Activated T-cell treated with anti-CD3 and anti-CD28 coated beads, Interleukin-2, amount 50 U/mL, for 48 hours (primary cell): ENCODE results near the gene PRDM4.

Experiments used
- DNase-seq, 2 experiments: peaks; one replicate each; pipeline ENCODE4 v3.0.0-alpha.2; 2020

PRDM4 gene

DNA sequence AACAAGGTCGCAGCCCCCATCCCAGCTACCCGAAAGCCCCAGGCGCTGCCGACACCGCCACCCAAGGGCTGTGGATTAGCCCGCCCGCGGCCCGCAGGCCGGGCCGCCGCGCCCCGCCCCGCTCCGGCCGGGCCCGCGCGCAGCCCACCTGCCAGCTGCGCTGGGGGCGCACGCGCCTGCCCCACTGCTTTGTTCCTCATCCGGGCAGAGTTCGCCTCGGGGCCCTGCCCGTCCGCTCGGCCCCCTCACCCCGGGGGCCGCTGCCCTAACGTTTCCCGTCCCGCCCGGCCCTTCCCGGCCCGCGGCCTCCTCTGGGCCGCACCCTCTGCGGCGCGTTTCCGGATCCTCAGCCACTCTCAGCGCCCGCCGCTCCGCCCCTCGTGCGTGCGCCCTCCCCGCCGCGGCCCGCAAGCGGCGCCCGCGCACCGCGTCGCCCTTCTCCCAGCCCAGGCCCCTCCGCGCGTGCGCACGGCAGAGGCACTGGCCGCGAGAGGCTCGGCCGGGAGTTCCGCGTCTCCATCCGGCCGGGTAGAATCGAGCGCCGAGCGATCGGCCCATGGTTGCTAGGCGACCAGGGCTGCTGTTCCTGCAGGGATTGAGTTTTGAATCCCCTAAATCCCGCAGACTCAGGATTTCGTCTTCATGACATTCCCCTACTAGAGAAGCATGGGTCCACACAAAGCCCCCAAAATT is at the start of gene PRDM4:
TSS of gene PRDM4 (minus strand) at position 329 of the 693 bp plus-strand sequence. CDS start 622 bp downstream, outside the sequence.
- peak; percentile 90 to 93 for DNase-seq

- DNase-seq, result no peak
Measured at GRCh38 chr12:107807471-107808150, 46.7 kb upstream of the PRDM4 start.

DNA sequence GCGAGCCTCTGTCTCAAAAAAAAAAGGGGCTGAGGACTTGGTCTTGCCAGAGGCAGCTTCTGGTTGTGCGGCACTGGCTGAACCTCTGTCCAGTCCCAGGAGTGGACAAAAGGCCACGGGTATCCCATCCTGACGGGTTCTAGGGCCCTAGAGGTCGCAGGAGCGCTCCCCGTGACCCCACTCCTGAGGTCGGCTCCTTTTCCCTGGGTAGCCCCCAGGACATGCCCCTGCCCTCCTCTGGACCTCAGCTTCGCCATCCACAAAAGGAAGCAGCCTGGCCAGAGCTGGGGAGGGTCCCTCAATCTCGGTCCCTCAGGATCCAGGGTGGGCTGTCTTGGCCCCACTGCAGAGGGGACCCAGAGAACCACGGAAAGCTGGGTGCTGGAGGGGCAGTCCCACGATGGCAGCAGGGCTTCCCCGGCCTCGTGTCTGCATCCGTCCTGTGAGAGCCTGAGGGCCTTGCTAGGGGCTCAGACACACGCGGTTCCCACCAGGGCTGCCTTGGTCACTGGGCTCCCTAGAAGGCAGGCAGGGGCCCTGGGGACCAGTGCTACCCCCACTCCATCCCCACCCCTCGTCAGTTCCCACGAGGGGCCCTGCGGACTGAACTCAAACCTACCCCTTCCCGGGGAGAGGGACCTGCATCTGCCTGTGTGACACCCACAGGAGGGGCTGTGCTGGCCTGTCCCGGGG is 44.7 kb upstream of the PRDM4 start:
- no peak for DNase-seq

DNA sequence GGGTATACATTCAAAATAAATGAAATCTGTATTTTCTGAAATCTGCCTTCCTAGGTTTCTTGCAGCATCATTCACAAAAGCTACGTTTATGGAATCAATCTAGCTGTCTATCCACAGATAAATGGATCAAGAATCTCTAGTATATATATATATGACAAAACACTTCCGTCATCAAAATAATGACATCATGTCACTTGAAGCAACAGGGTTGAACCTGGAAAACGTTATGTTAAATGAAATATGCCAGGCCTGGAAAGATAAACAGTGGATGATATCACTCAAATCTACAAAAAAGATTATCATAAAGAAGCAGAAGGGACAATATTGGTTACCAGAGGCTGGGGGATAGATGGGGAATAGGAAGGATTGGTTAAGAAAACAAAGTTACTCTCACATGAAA is 42.2 kb upstream of the PRDM4 start:
- no peak for DNase-seq

DNA sequence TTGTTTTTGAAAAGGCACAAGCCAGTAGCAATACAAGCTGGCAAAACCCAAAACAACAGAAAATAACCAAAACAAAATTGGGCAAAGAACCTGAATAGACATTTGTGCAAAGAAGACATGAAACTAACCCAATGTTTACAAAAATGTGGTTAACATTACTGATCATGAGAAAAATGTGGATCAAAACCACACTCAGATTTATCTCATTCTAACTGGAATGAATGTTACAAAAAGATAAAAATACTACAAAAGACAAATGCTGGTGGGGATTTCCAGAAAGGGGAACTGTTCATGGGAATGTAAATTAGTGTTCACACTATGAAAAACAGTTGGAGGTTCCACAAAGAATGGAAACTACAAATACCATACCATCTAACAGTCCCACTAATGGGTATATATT is 40.2 kb upstream of the PRDM4 start:
- DNase-seq, result no peak

DNA sequence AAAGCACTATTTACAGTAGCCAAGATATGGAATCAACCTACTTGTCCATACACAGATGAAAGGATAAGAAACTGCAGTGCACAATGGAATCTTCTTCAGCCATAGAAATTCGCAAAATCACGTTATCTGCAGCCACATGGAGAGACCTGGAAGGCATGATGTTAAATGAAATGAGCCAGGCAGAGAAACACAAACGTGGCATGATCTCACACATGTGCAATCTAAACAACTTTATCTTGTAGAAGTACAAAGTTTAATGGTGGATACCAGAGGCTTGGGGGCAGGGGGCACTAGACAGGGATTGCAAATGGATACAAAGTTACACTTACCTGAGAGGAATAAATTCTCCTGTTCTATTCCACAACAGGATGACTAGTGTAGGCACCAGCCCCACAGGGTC is 37.6 kb upstream of the PRDM4 start:
- DNase-seq, result no peak

- no peak for DNase-seq
Measured at GRCh38 chr12:107794451-107794850, 33.5 kb upstream of the PRDM4 start.

GRCh38 chr12:107791465-107792089 is 30.6 kb upstream of the PRDM4 start:
- DNase-seq, result no peak

DNA sequence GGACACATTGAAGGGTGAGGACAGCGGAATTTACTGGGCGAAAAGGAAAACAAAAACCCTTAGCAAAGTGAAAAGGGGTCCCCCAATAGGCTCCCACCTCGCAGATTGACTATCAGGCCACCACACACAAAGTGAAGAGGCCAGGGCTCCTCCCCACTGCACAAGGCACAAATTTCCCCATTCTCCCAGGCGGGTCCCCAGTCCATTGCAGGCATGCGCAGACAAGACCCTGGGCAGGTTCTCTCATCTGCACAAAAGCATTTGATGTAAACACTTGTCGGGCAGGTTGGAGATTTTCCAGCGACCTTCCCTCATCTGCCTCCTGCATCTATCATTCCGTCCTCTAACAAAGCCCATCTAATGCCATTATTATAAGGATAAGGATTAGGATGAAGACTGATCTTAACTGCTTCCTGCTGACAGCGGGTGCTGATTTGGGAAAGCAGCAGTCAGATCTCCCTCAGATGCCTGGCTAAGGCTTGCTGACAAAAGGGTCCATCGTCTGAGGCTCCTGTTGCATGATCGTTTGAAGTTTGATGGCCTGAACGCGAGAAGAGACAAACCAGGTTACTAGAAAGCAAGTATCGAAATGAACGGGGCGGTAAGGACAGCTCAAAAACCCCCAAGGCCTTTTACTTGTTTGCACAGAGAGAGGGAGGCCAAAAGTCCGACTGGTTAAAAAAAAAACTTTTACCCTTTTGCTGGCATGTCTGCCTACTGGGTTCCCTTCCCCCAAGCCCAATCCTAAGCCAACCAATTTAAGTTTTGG is 27.9 kb upstream of the PRDM4 start:
- DNase-seq, result no peak

- no peak for DNase-seq
Measured at GRCh38 chr12:107788281-107788680, 27.3 kb upstream of the PRDM4 start.

- no peak for DNase-seq
Measured at GRCh38 chr12:107783406-107784376, 22.8 kb upstream of the PRDM4 start.

- no peak for DNase-seq
Measured at GRCh38 chr12:107782067-107782466, 21.1 kb upstream of the PRDM4 start.

DNA sequence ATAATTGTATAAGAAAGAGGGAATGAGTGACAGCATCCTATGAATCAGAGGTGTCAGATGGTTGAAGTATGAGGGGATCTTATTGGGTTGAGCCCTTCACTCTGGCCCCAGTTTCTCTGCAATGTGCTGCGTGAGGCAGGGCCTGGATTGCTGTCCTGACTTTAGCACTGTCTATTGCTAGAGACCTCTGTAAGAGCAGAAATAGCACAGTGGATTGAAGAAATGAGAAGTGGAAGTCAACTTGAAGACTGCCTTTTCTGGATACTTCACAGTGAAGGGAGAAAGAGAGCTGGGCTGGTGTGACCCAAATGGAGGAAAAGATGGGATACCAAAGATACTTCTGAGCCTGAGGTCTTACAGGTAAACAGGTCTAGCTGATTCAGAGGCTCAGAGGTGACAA is 19.4 kb upstream of the PRDM4 start:
- no peak for DNase-seq

- no peak for DNase-seq
Measured at GRCh38 chr12:107779077-107779831, 18.3 kb upstream of the PRDM4 start.

DNA sequence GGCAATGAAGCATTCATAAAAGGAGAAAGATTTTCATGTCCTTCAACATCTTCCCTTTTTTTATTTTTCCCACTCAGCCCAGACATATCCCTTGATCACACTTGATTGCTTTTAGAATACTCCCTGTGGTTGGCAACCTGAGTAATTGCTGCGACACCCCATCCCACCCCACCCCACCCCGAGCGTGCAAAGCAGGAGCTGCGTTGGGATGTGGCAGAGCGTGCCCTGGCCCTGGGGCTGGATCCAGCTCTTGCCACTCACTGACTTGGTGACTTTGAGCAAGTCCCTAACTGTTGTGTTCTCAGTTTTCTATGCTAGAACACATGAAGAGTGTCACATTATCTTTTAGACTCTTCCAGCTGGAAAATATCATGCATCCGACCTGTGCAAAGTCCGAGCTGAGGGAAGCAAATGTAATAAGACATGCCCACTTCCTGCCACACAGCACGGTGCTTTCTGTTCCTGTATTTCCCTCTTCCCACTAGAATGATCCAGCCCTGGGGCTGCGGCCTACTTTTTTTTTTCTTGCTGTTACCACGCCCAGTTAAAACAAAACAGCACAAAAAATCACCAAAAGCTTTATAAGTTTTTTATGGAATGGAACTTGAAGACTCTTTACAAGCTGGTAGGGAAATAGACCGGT is 17.6 kb upstream of the PRDM4 start:
- no peak for DNase-seq

GRCh38 chr12:107776171-107776570 is 15.2 kb upstream of the PRDM4 start:
- no peak for DNase-seq

DNA sequence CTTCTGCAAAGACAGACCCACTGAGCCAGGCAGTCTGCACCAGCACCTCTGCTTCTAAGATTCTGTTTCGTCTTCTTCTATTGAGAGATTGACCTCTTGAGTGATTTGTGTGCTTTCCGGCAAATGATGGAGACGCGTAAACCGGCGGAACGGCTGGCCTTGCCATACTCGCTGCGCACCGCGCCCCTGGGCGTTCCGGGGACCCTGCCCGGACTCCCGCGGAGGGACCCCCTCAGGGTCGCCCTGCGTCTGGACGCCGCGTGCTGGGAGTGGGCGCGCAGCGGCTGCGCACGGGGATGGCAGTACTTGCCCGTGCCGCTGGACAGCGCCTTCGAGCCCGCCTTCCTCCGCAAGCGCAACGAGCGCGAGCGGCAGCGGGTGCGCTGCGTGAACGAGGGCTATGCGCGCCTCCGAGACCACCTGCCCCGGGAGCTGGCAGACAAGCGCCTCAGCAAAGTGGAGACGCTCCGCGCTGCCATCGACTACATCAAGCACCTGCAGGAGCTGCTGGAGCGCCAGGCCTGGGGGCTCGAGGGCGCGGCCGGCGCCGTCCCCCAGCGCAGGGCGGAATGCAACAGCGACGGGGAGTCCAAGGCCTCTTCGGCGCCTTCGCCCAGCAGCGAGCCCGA is 14.3 kb upstream of the PRDM4 start:
- peak in 1 of 2 experiments; percentile 31 for DNase-seq

- DNase-seq, result no peak
Measured at GRCh38 chr12:107774349-107775029, 13.6 kb upstream of the PRDM4 start, which contains the start of gene ASCL4. ASCL4 (plus strand) TSS chr12:107774704; CDS start chr12:107775219, 515 bp downstream.

DNA sequence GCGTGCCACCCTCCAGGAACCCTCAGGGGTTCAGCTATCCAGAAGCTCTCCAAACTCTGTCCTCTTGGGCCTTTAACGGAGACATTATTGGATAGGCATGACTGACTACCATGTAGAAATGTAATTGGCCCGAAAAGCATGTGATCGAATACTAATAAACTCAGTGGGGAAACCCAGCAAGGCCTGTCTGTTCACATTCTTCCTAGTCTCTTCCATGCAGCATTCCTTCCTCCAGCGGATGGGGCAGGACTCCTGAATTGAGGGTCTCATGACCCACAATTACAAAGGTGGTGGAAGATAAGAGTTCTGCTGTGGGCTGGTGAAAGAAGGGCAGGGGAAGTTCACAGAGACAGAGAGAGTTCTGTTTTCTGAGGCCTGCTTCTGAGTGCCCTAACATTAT is 6.5 kb upstream of the PRDM4 start:
- no peak for DNase-seq
